Measurements from ENCODE around the gene EMCN.
A peak's percentile ranks its signal among the peaks of the same experiment; 100 is the strongest.
"Not testable (repeated sequence)": the region's sequence is repeated elsewhere in the genome, so short reads cannot be mapped to it uniquely, and the experiment has no call there.

The EMCN gene

GRCh38 chr4:100414016-100414790, 103.6 kb downstream of the EMCN start:
- Histone ChIP-seq H3K27ac (no peak overlapping the region), H3K4me3 (no peak overlapping the region)

GRCh38 chr4:100391863-100392262, 126.0 kb downstream of the EMCN start:
- Histone ChIP-seq H3K4me3 (no peak overlapping the region), H3K27ac (no peak overlapping the region)

- Histone ChIP-seq H3K4me3 (no peak overlapping the region), H3K27ac (no peak overlapping the region)
Observed at GRCh38 chr4:100391086-100391485, 126.7 kb downstream of the EMCN start.

- Histone ChIP-seq H3K27ac (no peak overlapping the region), H3K4me3 (no peak overlapping the region)
Observed at GRCh38 chr4:100386270-100386669, 131.6 kb downstream of the EMCN start.

- not testable (repeated sequence) for H3K27ac ChIP-seq, H3K4me3 ChIP-seq
Observed at GRCh38 chr4:100380401-100380800, 137.4 kb downstream of the EMCN start.

- Histone ChIP-seq H3K27ac (no peak overlapping the region), H3K4me3 (no peak overlapping the region)
Observed at GRCh38 chr4:100379583-100380105, 138.2 kb downstream of the EMCN start.

GRCh38 chr4:100372432-100372831, 145.4 kb downstream of the EMCN start:
- Histone ChIP-seq H3K27ac (no peak overlapping the region), H3K4me3 (no peak overlapping the region)

- H3K4me3 ChIP-seq, result no peak overlapping the region
- no peak overlapping the region for H3K27ac ChIP-seq
Observed at GRCh38 chr4:100369871-100370270, 148.0 kb downstream of the EMCN start.

- H3K4me3 ChIP-seq, result no peak overlapping the region
- H3K27ac ChIP-seq, result no peak overlapping the region
Observed at GRCh38 chr4:100367451-100367850, 150.4 kb downstream of the EMCN start.

GRCh38 chr4:100366213-100366612, 151.6 kb downstream of the EMCN start:
- H3K27ac ChIP-seq, result no peak overlapping the region

GRCh38 chr4:100362366-100362765, 155.5 kb downstream of the EMCN start:
- Histone ChIP-seq H3K27ac (no peak overlapping the region), H3K4me3 (no peak overlapping the region)

More at GRCh38 chr4:100366213-100366612, 151.6 kb downstream of the EMCN start:
- H3K4me3 ChIP-seq, result no peak overlapping the region

- H3K4me3 ChIP-seq, result no peak overlapping the region
- no peak overlapping the region for H3K27ac ChIP-seq
Observed at GRCh38 chr4:100361336-100361735, 156.5 kb downstream of the EMCN start.

GRCh38 chr4:100360211-100360610, 157.6 kb downstream of the EMCN start:
- Histone ChIP-seq H3K27ac (no peak overlapping the region), H3K4me3 (no peak overlapping the region)

- Histone ChIP-seq H3K4me3 (no peak overlapping the region), H3K27ac (peak overlapping the region in 1 of 21 experiments; percentile 12)
Observed at GRCh38 chr4:100359441-100359840, 158.4 kb downstream of the EMCN start.

- Histone ChIP-seq H3K27ac (no peak overlapping the region), H3K4me3 (no peak overlapping the region)
Observed at GRCh38 chr4:100357542-100357941, 160.3 kb downstream of the EMCN start.

- Histone ChIP-seq H3K27ac (no peak overlapping the region), H3K4me3 (no peak overlapping the region)
Observed at GRCh38 chr4:100356172-100356571, 161.7 kb downstream of the EMCN start.

GRCh38 chr4:100352352-100352751, 165.5 kb downstream of the EMCN start:
- not testable (repeated sequence) for H3K4me3 ChIP-seq, H3K27ac ChIP-seq

GRCh38 chr4:100348473-100348872, 169.3 kb downstream of the EMCN start:
- Histone ChIP-seq H3K27ac (no peak overlapping the region), H3K4me3 (no peak overlapping the region)

- Histone ChIP-seq H3K27ac (no peak overlapping the region), H3K4me3 (no peak overlapping the region)
Observed at GRCh38 chr4:100347241-100347640, 170.6 kb downstream of the EMCN start.

- no peak overlapping the region for H3K27ac ChIP-seq
- no peak overlapping the region for H3K4me3 ChIP-seq
Observed at GRCh38 chr4:100345585-100345984, 172.2 kb downstream of the EMCN start.
